Measurements from ENCODE around the gene TMEM151B.
A peak's percentile ranks its signal among the peaks of the same experiment; 100 is the strongest.

TMEM151B gene

GRCh38 chr6:44250718-44251123, 19.5 kb upstream of the TMEM151B start:
- DNase-seq (ENCODE audit: low spot score), result no peak

GRCh38 chr6:44251576-44252524, 18.4 kb upstream of the TMEM151B start:
- no peak for DNase-seq (ENCODE audit: low spot score)

GRCh38 chr6:44253307-44254101, 16.7 kb upstream of the TMEM151B start:
- no peak for DNase-seq (ENCODE audit: low spot score)

- DNase-seq (ENCODE audit: low spot score), result no peak
Measured at GRCh38 chr6:44254191-44255104, 15.8 kb upstream of the TMEM151B start.

- DNase-seq (ENCODE audit: low spot score), result no peak
Measured at GRCh38 chr6:44255105-44255808, 15.0 kb upstream of the TMEM151B start.

- DNase-seq (ENCODE audit: low spot score), result no peak
Measured at GRCh38 chr6:44255871-44256774, 14.1 kb upstream of the TMEM151B start.

GRCh38 chr6:44256775-44257024, 13.6 kb upstream of the TMEM151B start:
- no peak for DNase-seq (ENCODE audit: low spot score)

GRCh38 chr6:44257025-44257752, 13.1 kb upstream of the TMEM151B start, which contains the start of gene SLC35B2:
Gene SLC35B2 (minus strand): TSS chr6:44257528. CDS start chr6:44257410, 118 bp downstream.
- peak; percentile 95 for DNase-seq (ENCODE audit: low spot score)

GRCh38 chr6:44257753-44258324, 12.4 kb upstream of the TMEM151B start:
- DNase-seq (ENCODE audit: low spot score), result no peak

GRCh38 chr6:44258325-44258863, 11.9 kb upstream of the TMEM151B start:
- DNase-seq (ENCODE audit: low spot score), result no peak

GRCh38 chr6:44258921-44259320, 11.3 kb upstream of the TMEM151B start:
- DNase-seq (ENCODE audit: low spot score), result no peak

- no peak for DNase-seq (ENCODE audit: low spot score)
Measured at GRCh38 chr6:44260011-44260410, 10.2 kb upstream of the TMEM151B start.

GRCh38 chr6:44260451-44261297, 9.6 kb upstream of the TMEM151B start:
- DNase-seq (ENCODE audit: low spot score), result no peak

GRCh38 chr6:44261581-44261980, 8.7 kb upstream of the TMEM151B start:
- DNase-seq (ENCODE audit: low spot score), result no peak

GRCh38 chr6:44262467-44263353, 7.5 kb upstream of the TMEM151B start:
- no peak for DNase-seq (ENCODE audit: low spot score)

- no peak for DNase-seq (ENCODE audit: low spot score)
Measured at GRCh38 chr6:44263354-44264100, 6.7 kb upstream of the TMEM151B start.
